ENCODE data around the gene BRPF3. TPM values are rescaled to one million over a fixed set of nuclear protein-coding genes. Genes with fewer than 3 reads are reported as not detected.

Gene BRPF3
- total RNA-seq, 1 experiment from 2014 or later = 43.4 TPM

GRCh38 chr6:36150283-36150682 is 46.3 kb upstream of the BRPF3 start:
- Histone ChIP-seq H3K4me2 (ENCODE audit: insufficient read depth, insufficient read length, low read length) (no peak overlapping the region), H2BK20ac (ENCODE audit: low read depth, low read length, poor library complexity, severe bottlenecking) (no peak overlapping the region), H2BK120ac (ENCODE audit: low read depth, low read length, poor library complexity, severe bottlenecking) (no peak overlapping the region), H3K23ac (ENCODE audit: insufficient read length, low read depth, low read length) (no peak overlapping the region), H4K8ac (replicated peaks; ENCODE audit: insufficient read length, low read depth, low read length) (no peak overlapping the region), H2AFZ (ENCODE audit: low read length) (no peak overlapping the region), H3K79me1 (ENCODE audit: insufficient read depth, low read depth, low read length, poor library complexity, severe bottlenecking) (no peaks in the 10 kb centered on the region), H3K23me2 (ENCODE audit: insufficient read length, low read depth, low read length, poor library complexity, severe bottlenecking) (no peaks in the 10 kb centered on the region), H3K18ac (ENCODE audit: insufficient read length, low read depth, low read length) (no peak overlapping the region), H4K20me1 (ENCODE audit: control insufficient read depth, insufficient read depth, insufficient read length) (no peaks in the 10 kb centered on the region), H3K4me1 (ENCODE audit: insufficient read depth, low read length) (no peaks in the 10 kb centered on the region), H3K9me3 (ENCODE audit: control insufficient read depth, low read depth, low read length) (no peaks in the 10 kb centered on the region), H2AK5ac (ENCODE audit: insufficient read length, low read length) (no peak overlapping the region), H3K14ac (ENCODE audit: insufficient read depth, low read length) (no peak overlapping the region), H3K27me3 (ENCODE audit: insufficient read depth, low read length) (no peaks in the 10 kb centered on the region), H3T11ph (ENCODE audit: low read length) (no peak overlapping the region), H3K27ac (ENCODE audit: insufficient read length, low read depth, low read length) (no peak overlapping the region), H2BK12ac (ENCODE audit: insufficient read length, low read depth, low read length) (no peak overlapping the region), H3K4ac (ENCODE audit: low read depth, low read length) (no peak overlapping the region), H4K91ac (ENCODE audit: insufficient read length, low read depth, low read length) (no peak overlapping the region), H2BK15ac (ENCODE audit: low read depth, low read length) (no peak overlapping the region), H3K79me2 (ENCODE audit: insufficient read depth, low read length) (no peaks in the 10 kb centered on the region), H2BK5ac (ENCODE audit: insufficient read length, low read length) (no peak overlapping the region), H3K9ac (ENCODE audit: extremely low read depth, insufficient read length, low read length) (no peak overlapping the region), H3K56ac (ENCODE audit: insufficient read length, low read depth, low read length) (no peak overlapping the region), H4K5ac (ENCODE audit: insufficient read length, low read depth, low read length) (no peak overlapping the region)
- H3K27ac Mint-ChIP-seq = no peak overlapping the region
- H3K4me3 Mint-ChIP-seq = no peak overlapping the region
- H3K4me1 Mint-ChIP-seq = peaks cover 6 to 7% of the 10 kb centered on the region in 2 experiments
- H3K36me3 Mint-ChIP-seq (ENCODE audit: insufficient read depth in 1 of 3, low read depth in 3 of 3) = peaks cover 2 to 9% (median 6%) of the 10 kb centered on the region in 3 experiments; a peak in 4 of 7 replicates
- H3K27me3 Mint-ChIP-seq (ENCODE audit: low read depth) = peaks cover 3% of the 10 kb centered on the region
- no peak for DNase-seq
- no CpG with 5 or more reads among the region's 3 CpGs for WGBS (ENCODE audit: extremely low coverage, insufficient read length, low lambda C conversion rate)
- H3K9me3 Mint-ChIP-seq = peaks cover 12 to 17% of the 10 kb centered on the region in 2 experiments
- TF ChIP-seq CTCF (conservative IDR thresholded peaks at IDR 0.05) = no peak

All from H9 (cell line).